Ascending aorta (tissue), 2 donors: ENCODE measurements around the gene SOX9. TPM values are rescaled to one million over a fixed set of nuclear protein-coding genes. Genes with fewer than 3 reads are reported as not detected.
"Not testable (repeated sequence)": the region's sequence is repeated elsewhere in the genome, so short reads cannot be mapped to it uniquely, and the experiment has no call there.

Experiments
- DNase-seq, 2 donors: peaks; one replicate each; pipeline ENCODE4 v3.0.0-alpha.2; 2019; ENCODE audit warnings: low spot score in 2 of 2
- H3K27ac ChIP-seq, 2 donors: fragments of 200-600 bp; sonication (generic); one replicate each; pipeline ENCODE4 v1.5.1; 2016 to 2017; ENCODE audit warnings: mild to moderate bottlenecking in 1 of 2
- H3K27me3 ChIP-seq: fragments of 200-600 bp; sonication (generic); one replicate; pipeline ENCODE4 v1.5.1; 2017
- H3K36me3 ChIP-seq, 2 donors: fragments of 200-600 bp; sonication (generic); one replicate each; pipeline ENCODE4 v1.5.1; 2016
- H3K4me1 ChIP-seq, 2 donors: fragments of 200-600 bp; sonication (generic); one replicate each; pipeline ENCODE4 v1.5.1; 2016 to 2017; ENCODE audit warnings: mild to moderate bottlenecking in 1 of 2
- H3K4me3 ChIP-seq, 2 donors: fragments of 200-600 bp; sonication (generic); one replicate each; pipeline ENCODE4 v1.5.1; 2016 to 2017; ENCODE audit warnings: mild to moderate bottlenecking in 1 of 2
- H3K9me3 ChIP-seq, 2 donors: fragments of 200-600 bp; sonication (generic); one replicate each; pipeline ENCODE4 v1.5.1; 2016
- intact Hi-C: fragments of 100-400 bp; cut with DNase I; formaldehyde crosslinking; loops from one replicate; pipeline ENCODE4 v1.15.1; 2023
- total RNA-seq: library from RNA; depleted of rRNA; stranded (reverse); fragments of >200 nt; gene quantifications from one replicate; pipeline ENCODE4 v1.1.0, GENCODE V29; 2016
- TF ChIP-seq, protein P1 (sequence below), 3 experiments: fragments of 200-600 bp in 2 of 3; fragments of 450-650 bp in 1 of 3; sonication (generic) in 2 of 3; IDR thresholded peaks; one replicate each; pipeline ENCODE4 v1.5.1; 2016 to 2019; ENCODE audit warnings: antibody characterized with exemption in 3 of 3, mild to moderate bottlenecking in 1 of 3, moderate library complexity in 1 of 3

Gene SOX9
- total RNA-seq, 1 donor from 2014 or later, result 2.4 TPM

DNA sequence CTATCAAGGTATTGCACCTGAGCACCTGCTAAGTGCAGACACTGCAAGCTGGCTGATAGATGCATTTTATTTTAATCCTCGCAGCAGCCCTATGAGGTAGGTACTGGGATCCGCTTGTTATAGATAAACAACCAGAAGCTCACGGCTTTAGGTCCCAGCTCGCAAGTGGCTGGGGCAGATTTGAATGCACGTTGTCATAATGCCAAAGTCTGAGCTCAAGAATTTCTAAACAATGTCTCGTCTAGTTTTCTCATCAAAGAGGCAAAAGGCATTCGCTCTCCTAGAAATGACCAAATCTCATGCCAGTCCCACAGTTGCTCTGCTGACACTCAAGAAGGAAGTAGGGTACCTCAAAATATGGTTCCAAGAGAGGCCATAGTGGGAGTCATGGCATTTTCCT lies 20.5 kb downstream of the SOX9 start:
- Histone ChIP-seq H3K9me3 (no peaks in the 10 kb centered on the region), H3K4me1 (no peaks in the 10 kb centered on the region), H3K27me3 (no peaks in the 10 kb centered on the region), H3K36me3 (no peaks in the 10 kb centered on the region), H3K27ac (no peak overlapping the region), H3K4me3 (no peak overlapping the region)
- no peak for DNase-seq
- intact Hi-C loops, result no loop called here
- TF ChIP-seq, protein P1, sequence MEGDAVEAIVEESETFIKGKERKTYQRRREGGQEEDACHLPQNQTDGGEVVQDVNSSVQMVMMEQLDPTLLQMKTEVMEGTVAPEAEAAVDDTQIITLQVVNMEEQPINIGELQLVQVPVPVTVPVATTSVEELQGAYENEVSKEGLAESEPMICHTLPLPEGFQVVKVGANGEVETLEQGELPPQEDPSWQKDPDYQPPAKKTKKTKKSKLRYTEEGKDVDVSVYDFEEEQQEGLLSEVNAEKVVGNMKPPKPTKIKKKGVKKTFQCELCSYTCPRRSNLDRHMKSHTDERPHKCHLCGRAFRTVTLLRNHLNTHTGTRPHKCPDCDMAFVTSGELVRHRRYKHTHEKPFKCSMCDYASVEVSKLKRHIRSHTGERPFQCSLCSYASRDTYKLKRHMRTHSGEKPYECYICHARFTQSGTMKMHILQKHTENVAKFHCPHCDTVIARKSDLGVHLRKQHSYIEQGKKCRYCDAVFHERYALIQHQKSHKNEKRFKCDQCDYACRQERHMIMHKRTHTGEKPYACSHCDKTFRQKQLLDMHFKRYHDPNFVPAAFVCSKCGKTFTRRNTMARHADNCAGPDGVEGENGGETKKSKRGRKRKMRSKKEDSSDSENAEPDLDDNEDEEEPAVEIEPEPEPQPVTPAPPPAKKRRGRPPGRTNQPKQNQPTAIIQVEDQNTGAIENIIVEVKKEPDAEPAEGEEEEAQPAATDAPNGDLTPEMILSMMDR (IDR thresholded peaks at IDR 0.05), result no peak

DNA sequence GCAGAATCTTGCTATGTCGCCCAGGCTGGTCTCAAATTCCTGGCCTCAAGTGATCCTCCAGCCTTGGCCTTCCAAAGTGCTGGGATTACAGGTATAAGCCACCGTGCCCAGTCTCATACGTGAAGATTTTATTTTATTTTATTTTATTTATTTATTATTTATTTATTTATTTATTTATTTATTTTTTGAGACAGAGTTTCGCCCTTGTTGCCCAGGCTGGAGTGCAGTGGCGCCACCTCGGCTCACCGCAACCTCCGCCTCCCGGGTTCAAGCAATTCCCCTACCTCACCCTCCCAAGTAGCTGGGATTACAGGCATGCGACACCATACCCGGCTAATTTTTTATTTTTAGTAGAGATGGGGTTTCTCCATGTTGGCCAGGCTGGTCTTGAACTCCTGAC lies 21.3 kb downstream of the SOX9 start:
- H3K27me3 ChIP-seq, intact Hi-C loops, H3K9me3 ChIP-seq, H3K4me1 ChIP-seq, H3K4me3 ChIP-seq, DNase-seq, H3K27ac ChIP-seq, H3K36me3 ChIP-seq: not testable (repeated sequence)

DNA sequence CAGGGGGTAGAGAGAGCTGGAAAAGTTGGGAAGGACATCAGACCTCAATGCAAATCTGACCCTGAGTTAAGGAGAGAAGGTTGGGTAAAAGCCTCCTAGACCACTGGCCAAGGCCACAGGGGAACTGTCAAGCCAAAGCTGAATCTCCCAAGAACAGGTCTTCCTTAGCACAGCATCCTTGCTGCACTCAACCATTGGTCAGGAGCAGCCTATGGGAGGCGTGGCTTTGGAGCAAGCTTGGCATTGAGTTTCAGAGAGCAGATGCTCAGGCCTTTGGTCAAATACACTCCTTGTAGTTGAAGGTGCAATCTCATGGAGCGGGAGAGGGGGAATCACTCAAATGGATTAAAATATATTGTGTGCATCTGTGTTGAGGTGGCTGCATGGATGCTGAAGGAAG lies 21.8 kb downstream of the SOX9 start:
- Histone ChIP-seq H3K9me3 (no peaks in the 10 kb centered on the region), H3K4me1 (no peaks in the 10 kb centered on the region), H3K36me3 (no peaks in the 10 kb centered on the region), H3K4me3 (no peak overlapping the region), H3K27me3 (no peaks in the 10 kb centered on the region), H3K27ac (no peak overlapping the region)
- DNase-seq, result no peak
- intact Hi-C loops, result no loop called here
- TF ChIP-seq, protein P1 (IDR thresholded peaks at IDR 0.05), result no peak

DNA sequence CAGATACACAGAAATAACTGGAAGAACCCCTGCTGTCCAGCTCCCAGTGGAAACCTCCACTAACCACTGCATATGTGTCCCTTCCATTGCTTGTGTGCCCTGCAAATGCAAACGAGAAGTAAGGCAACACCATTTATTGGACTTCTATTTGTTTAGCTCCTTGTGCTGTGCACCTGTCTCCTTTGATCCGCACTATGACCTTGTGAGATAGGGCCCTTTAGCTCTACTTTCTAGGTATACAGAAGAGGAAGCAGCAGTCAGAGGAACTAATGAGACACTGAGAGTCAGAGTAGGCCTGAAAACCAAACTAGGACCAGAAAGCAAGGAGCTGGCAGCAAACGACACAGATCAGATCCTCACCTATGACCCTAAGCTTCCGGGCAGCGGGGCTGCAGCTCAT lies 22.4 kb downstream of the SOX9 start:
- intact Hi-C loops, result no loop called here
- Histone ChIP-seq H3K27ac (no peak overlapping the region), H3K4me3 (no peak overlapping the region), H3K4me1 (no peaks in the 10 kb centered on the region), H3K9me3 (no peaks in the 10 kb centered on the region), H3K36me3 (no peaks in the 10 kb centered on the region), H3K27me3 (no peaks in the 10 kb centered on the region)
- TF ChIP-seq, protein P1 (IDR thresholded peaks at IDR 0.05), result no peak
- DNase-seq, result no peak

DNA sequence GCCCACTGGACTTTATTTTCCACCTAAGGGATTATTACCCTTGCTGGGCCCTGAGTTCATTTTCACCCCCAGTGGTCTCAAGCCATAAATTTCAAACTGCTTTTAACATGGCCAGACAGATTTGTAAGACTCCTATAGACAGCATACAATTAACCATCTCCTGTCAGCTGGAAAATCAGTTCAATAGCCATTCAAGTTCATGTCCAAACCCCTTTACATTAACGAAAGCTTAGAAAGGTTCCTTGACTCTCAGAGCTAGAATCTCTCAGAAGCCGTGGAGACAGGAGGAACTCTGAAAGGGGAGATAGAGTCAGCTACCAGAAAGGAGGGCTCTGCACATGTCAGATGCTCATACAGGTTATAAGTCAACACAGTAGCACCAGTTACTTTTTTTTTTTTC lies 23.3 kb downstream of the SOX9 start:
- intact Hi-C loops, result no loop called here
- Histone ChIP-seq H3K9me3 (no peaks in the 10 kb centered on the region), H3K36me3 (no peaks in the 10 kb centered on the region), H3K27me3 (no peaks in the 10 kb centered on the region), H3K27ac (no peak overlapping the region), H3K4me3 (no peak overlapping the region), H3K4me1 (no peaks in the 10 kb centered on the region)
- DNase-seq, result no peak
- TF ChIP-seq, protein P1 (IDR thresholded peaks at IDR 0.05), result no peak

DNA sequence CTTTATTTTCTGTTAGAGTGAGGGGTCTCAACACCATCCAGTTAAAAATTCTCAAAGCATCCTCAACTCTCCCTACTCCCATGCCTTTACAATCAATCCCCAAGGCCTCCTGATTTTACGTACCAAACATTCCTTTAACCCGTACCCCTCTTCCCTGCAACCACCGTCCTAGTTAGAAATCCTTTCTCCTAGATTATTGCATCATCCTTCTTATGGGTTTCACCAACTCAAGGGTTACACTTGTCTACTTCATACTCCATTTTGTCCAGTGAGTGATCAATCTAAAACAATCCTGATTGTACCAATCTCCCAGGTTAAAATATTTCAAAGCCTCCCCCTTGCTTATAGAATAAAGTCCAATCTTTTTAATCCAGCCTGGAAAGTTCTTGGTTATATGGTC lies 24.7 kb downstream of the SOX9 start:
- Histone ChIP-seq H3K4me3 (no peak overlapping the region), H3K4me1 (no peaks in the 10 kb centered on the region), H3K27me3 (no peaks in the 10 kb centered on the region), H3K27ac (no peak overlapping the region), H3K36me3 (no peaks in the 10 kb centered on the region), H3K9me3 (no peaks in the 10 kb centered on the region)
- TF ChIP-seq, protein P1 (IDR thresholded peaks at IDR 0.05), result no peak
- intact Hi-C loops, result no loop called here
- DNase-seq, result no peak
